Endothelial cell of umbilical vein (primary cell): ENCODE results near the gene NINJ2. TPM values are rescaled to one million over a fixed set of nuclear protein-coding genes. Genes with fewer than 3 reads are reported as not detected.

Experiments used
- BruUV-seq: library from RNA; stranded (reverse); fragments of 400-500 nt; replicated peaks from 2 replicates; lab custom pipeline; 2021; lab: Mats Ljungman, UMichigan
- CTCF ChIA-PET: fragments of 300-600, 350-600 bp; sonication (Branson Sonifier 250); formaldehyde crosslinking; loops from one replicate; lab custom pipeline; 2021; ENCODE audit warnings: antibody characterized with exemption, inconsistent platforms; lab: Charles Lee
- POLR2A ChIA-PET: fragments of 300-600, 350-600 bp; sonication (Branson Sonifier 250); formaldehyde crosslinking; loops from one replicate; lab custom pipeline; 2021; ENCODE audit warnings: antibody characterized with exemption, inconsistent platforms; lab: Charles Lee
- DNase-seq: peaks from one replicate; pipeline ENCODE4 v3.0.0-alpha.2; 2011; ENCODE audit warnings: low read depth, low spot score
- FAIRE-seq: peaks from 2 replicates; lab custom pipeline; 2011; peaks lifted over from hg19 to GRCh38; lab: Jason Lieb, UNC
- H2AFZ ChIP-seq: 2 replicates; pipeline ENCODE4 v1.6.0; 2012; ENCODE audit warnings: low read depth, low read length, control low read depth, inconsistent platforms
- H3K27ac ChIP-seq: 2 replicates; pipeline ENCODE4 v1.5.1; 2011; ENCODE audit warnings: low read depth, mild to moderate bottlenecking, control low read depth, low read length, moderate library complexity; ENCODE audit not compliant: insufficient read depth
- H3K27me3 ChIP-seq, 2 experiments: 2 replicates each; pipeline versions ENCODE4 v1.6.0 to v1.6.1; 2011; ENCODE audit warnings: low read length in 2 of 2, mixed read lengths in 1 of 2; ENCODE audit not compliant: control insufficient read depth in 2 of 2, insufficient read depth in 2 of 2
- H3K36me3 ChIP-seq, 2 experiments: 2 replicates in 1 of 2; 3 replicates in 1 of 2; pipeline ENCODE4 v1.5.1; 2011; ENCODE audit warnings: low read length in 2 of 2, mild to moderate bottlenecking in 1 of 2, moderate library complexity in 1 of 2; ENCODE audit not compliant: control insufficient read depth in 2 of 2, insufficient read depth in 2 of 2; ENCODE audit errors: extremely low read depth in 1 of 2
- H3K4me1 ChIP-seq: 3 replicates; pipeline ENCODE4 v1.5.1; 2011; ENCODE audit warnings: mild to moderate bottlenecking, low read length; ENCODE audit not compliant: control insufficient read depth, insufficient read depth; ENCODE audit errors: extremely low read depth
- H3K4me2 ChIP-seq: 2 replicates; pipeline ENCODE4 v1.6.1; 2011; ENCODE audit warnings: low read length, control low read depth, mixed read lengths; ENCODE audit not compliant: insufficient read depth
- H3K4me3 ChIP-seq, 3 experiments: fragments of 200-600 bp in 1 of 3; sonication (generic), shearing (Covaris generic) in 1 of 3; replicated peaks in 1 of 3; 2 replicates each; pipeline ENCODE4 v1.5.1; 2011 to 2016; ENCODE audit warnings: control low read depth in 3 of 3, low read length in 3 of 3, mild to moderate bottlenecking in 2 of 3, inconsistent platforms in 1 of 3, low read depth in 1 of 3, moderate library complexity in 1 of 3; ENCODE audit not compliant: insufficient read depth in 1 of 3
- H3K79me2 ChIP-seq: 2 replicates; pipeline ENCODE4 v1.6.0; 2012; ENCODE audit warnings: low read length, inconsistent platforms; ENCODE audit not compliant: control insufficient read depth, insufficient read depth
- H3K9ac ChIP-seq: replicated peaks from 2 replicates; pipeline ENCODE3; 2011; ENCODE audit warnings: low read length, control low read depth; ENCODE audit not compliant: insufficient read depth; ENCODE audit errors: extremely low read depth
- H3K9me1 ChIP-seq: replicated peaks from 3 replicates; pipeline ENCODE4 v1.6.0; 2011; ENCODE audit warnings: mild to moderate bottlenecking, low read length; ENCODE audit not compliant: control insufficient read depth, insufficient read depth; ENCODE audit errors: extremely low read depth
- H3K9me3 ChIP-seq: replicated peaks from 2 replicates; pipeline ENCODE4 v1.5.1; 2012; ENCODE audit warnings: low read length, inconsistent platforms; ENCODE audit not compliant: control insufficient read depth, insufficient read depth
- H4K20me1 ChIP-seq: replicated peaks from 2 replicates; pipeline ENCODE3; 2011; ENCODE audit warnings: mild to moderate bottlenecking, low read length; ENCODE audit not compliant: control insufficient read depth, insufficient read depth; ENCODE audit errors: extremely low read depth
- EZH2 ChIP-seq: IDR thresholded peaks from 2 replicates; pipeline ENCODE4 v1.6.1; 2012; ENCODE audit warnings: borderline replicate concordance, low read depth, mild to moderate bottlenecking, moderate library complexity, low read length, inconsistent platforms; ENCODE audit not compliant: severe bottlenecking
- FOS ChIP-seq: IDR thresholded peaks from 2 replicates; pipeline ENCODE4 v1.6.1; 2011; ENCODE audit warnings: mild to moderate bottlenecking, low read length, moderate library complexity, borderline replicate concordance; ENCODE audit not compliant: insufficient read depth
- GATA2 ChIP-seq: IDR thresholded peaks from 2 replicates; pipeline ENCODE4 v1.7.0; 2011; ENCODE audit warnings: low read depth, mild to moderate bottlenecking, moderate library complexity, mixed read lengths, low read length; ENCODE audit not compliant: insufficient read length, insufficient read depth
- JUN ChIP-seq: IDR thresholded peaks from 2 replicates; pipeline ENCODE4 v1.6.1; 2011; ENCODE audit warnings: borderline replicate concordance, low read depth; ENCODE audit not compliant: insufficient read length, insufficient read depth
- MYC ChIP-seq: IDR thresholded peaks from one replicate; pipeline ENCODE4 v1.6.1; 2011; ENCODE audit warnings: mild to moderate bottlenecking, low read depth, low read length
- POLR2A ChIP-seq: IDR thresholded peaks from 2 replicates; pipeline ENCODE4 v1.6.1; 2012; ENCODE audit warnings: low read depth, mild to moderate bottlenecking, control low read depth, low read length
- POLR2AphosphoS5 ChIP-seq: IDR thresholded peaks from 2 replicates; pipeline ENCODE4 v1.6.1; 2012; ENCODE audit warnings: low read depth, mild to moderate bottlenecking, control low read depth, low read length, moderate library complexity; ENCODE audit not compliant: insufficient read depth
- dilution Hi-C: fragments of 300-500 bp; cut with MboI; formaldehyde crosslinking; loops from one replicate; pipeline ENCODE4 v1.15.0; 2019; ENCODE audit warnings: low sequenced_read_pairs; ENCODE audit not compliant: extremely low pct_ligation_motif_present
- intact Hi-C: fragments of 100-400 bp; cut with micrococcal nuclease; formaldehyde crosslinking; loops from one replicate; pipeline ENCODE4 v1.10.0; 2022
- polyA plus RNA-seq, 4 experiments: library from polyadenylated mRNA; depleted of rRNA in 3 of 4; stranded (reverse) in 3 of 4; unstranded in 1 of 4; fragments of >200 nt; gene quantifications; 2 replicates each; pipeline versions ENCODE4 v1.2.1 to v1.2.3, GENCODE V29; 2011 to 2012; ENCODE audit warnings: missing spikeins in 1 of 4
- small RNA-seq: library from RNA; depleted of rRNA; stranded (forward); fragments of <200 nt; gene quantifications from one replicate; pipeline ENCODE3, GENCODE V24; 2012; ENCODE audit warnings: low replicate concordance, low read depth; ENCODE audit not compliant: insufficient read depth, insufficient read length
- total RNA-seq: library from RNA; stranded (reverse); gene quantifications from 2 replicates; pipeline ENCODE4 v1.2.3, GENCODE V29; 2021
- TF ChIP-seq, protein P1 (sequence below), 2 donors: IDR thresholded peaks; 1 replicate in 1 of 2; 2 replicates in 1 of 2; pipeline ENCODE4 v1.5.1; 2011; ENCODE audit warnings: low read length in 2 of 2, mild to moderate bottlenecking in 2 of 2, moderate library complexity in 2 of 2, control low read depth in 1 of 2, inconsistent platforms in 1 of 2, low read depth in 1 of 2; ENCODE audit not compliant: insufficient read depth in 1 of 2; ENCODE audit errors: extremely low read depth in 1 of 2
- TF ChIP-seq, protein P2 (sequence below): IDR thresholded peaks from 2 replicates; pipeline ENCODE4 v1.6.1; 2011; ENCODE audit not compliant: insufficient read depth, insufficient read length

Gene NINJ2
- total and polyA plus RNA-seq, 2 donors (not counting 3 experiments of a cell fraction or from before 2014, with no cell fraction given), result 0.75 to 4.4 TPM

DNA sequence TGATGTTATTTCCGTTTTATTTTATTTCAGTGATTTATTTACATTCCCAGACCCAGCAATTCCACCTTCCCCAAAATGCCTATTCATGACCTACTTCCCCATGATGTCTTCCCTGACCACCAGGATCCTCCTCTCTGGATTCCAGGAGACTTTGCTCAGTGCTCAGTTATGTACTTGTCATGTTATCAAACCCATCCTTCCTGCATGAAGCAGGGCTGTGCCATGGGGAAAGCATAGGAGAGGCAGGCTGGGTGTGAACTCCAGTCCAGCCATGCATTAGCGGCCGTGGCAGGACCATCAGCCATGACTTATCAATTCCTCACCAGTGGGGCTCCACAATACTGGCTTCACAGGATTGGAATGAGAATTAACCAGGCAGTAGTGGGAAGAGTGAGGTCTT lies 145.7 kb downstream of the NINJ2 start:
- intact Hi-C loops (no loop called here), dilution Hi-C loops (no loop called here)
- Histone ChIP-seq H3K79me2 (no peaks in the 10 kb centered on the region), H3K9me3 (no peaks in the 10 kb centered on the region), H3K9ac (no peak overlapping the region), H2AFZ (no peak overlapping the region), H3K36me3 (no peaks in the 10 kb centered on the region), H3K27ac (no peak overlapping the region), H3K4me1 (no peaks in the 10 kb centered on the region), H3K4me2 (no peak overlapping the region), H3K9me1 (no peaks in the 10 kb centered on the region), H4K20me1 (no peaks in the 10 kb centered on the region), H3K27me3 (peaks cover 26 to 37% of the 10 kb centered on the region in 2 experiments), H3K4me3 (no peak overlapping the region)
- BruUV-seq, result no TSS peak
- DNase-seq (no peak), FAIRE-seq (no peak)
- ChIA-PET POLR2A (no interaction called here), CTCF (interaction anchor here (2.7 kb wide), 1 partner anchor 8 kb away, joined by 8 read pairs; no protein-coding TSS in a partner anchor)
- no peak for TF ChIP-seq EZH2
- no peak for TF ChIP-seq POLR2A
- no peak for TF ChIP-seq JUN
- TF ChIP-seq, protein P1, sequence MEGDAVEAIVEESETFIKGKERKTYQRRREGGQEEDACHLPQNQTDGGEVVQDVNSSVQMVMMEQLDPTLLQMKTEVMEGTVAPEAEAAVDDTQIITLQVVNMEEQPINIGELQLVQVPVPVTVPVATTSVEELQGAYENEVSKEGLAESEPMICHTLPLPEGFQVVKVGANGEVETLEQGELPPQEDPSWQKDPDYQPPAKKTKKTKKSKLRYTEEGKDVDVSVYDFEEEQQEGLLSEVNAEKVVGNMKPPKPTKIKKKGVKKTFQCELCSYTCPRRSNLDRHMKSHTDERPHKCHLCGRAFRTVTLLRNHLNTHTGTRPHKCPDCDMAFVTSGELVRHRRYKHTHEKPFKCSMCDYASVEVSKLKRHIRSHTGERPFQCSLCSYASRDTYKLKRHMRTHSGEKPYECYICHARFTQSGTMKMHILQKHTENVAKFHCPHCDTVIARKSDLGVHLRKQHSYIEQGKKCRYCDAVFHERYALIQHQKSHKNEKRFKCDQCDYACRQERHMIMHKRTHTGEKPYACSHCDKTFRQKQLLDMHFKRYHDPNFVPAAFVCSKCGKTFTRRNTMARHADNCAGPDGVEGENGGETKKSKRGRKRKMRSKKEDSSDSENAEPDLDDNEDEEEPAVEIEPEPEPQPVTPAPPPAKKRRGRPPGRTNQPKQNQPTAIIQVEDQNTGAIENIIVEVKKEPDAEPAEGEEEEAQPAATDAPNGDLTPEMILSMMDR (IDR thresholded peaks at IDR 0.05; ENCODE audit: extremely low read depth in 1 of 2, insufficient read depth in 1 of 2, low read depth in 1 of 2, low read length in 2 of 2), result no peak
- TF ChIP-seq GATA2, result no peak
- TF ChIP-seq, protein P2, sequence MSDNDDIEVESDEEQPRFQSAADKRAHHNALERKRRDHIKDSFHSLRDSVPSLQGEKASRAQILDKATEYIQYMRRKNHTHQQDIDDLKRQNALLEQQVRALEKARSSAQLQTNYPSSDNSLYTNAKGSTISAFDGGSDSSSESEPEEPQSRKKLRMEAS, result no peak
- no peak for TF ChIP-seq FOS
- TF ChIP-seq POLR2AphosphoS5, result no peak
- TF ChIP-seq MYC, result no peak

Small RNA genes lying within 50 kb of the gene (small RNA-seq; reads per million reads assigned to genes)
- not detected for gene RNU7-103P

Other genes with a start within 250 kb of the NINJ2 start
- gene B4GALNT3, start 203.5 kb downstream of the NINJ2 start, total RNA-seq, result not detected in 2 replicates
- gene B4GALNT3, start 203.5 kb downstream of the NINJ2 start, polyA plus RNA-seq, result 0.07 TPM in 1 of 2 replicates, not detected in the other
- 104 and 108 TPM in 2 replicates for gene WNK1, start 89.1 kb upstream of the NINJ2 start, total RNA-seq
- gene WNK1, start 89.1 kb upstream of the NINJ2 start, polyA plus RNA-seq, result 43.7 and 46.3 TPM in 2 replicates